Inflammatory macrophage (primary cell): Measurements from ENCODE around the gene TMBIM6.
"Not testable (repeated sequence)": the region's sequence is repeated elsewhere in the genome, so short reads cannot be mapped to it uniquely, and the experiment has no call there.

Experiments
- DNase-seq, 2 donors: peaks; one replicate each; pipeline ENCODE4 v3.0.0-alpha.2; 2020 to 2022

TMBIM6 gene

GRCh38 chr12:49777341-49777740 is 36.0 kb downstream of the TMBIM6 start:
- no peak for DNase-seq

- peak in 1 of 2 donors; percentile 14 for DNase-seq
Observed at GRCh38 chr12:49777800-49778748, 36.7 kb downstream of the TMBIM6 start.

GRCh38 chr12:49779581-49779980 is 38.2 kb downstream of the TMBIM6 start:
- DNase-seq: peak; percentile 28 to 32

- not testable (repeated sequence) for DNase-seq
Observed at GRCh38 chr12:49780914-49781313, 39.6 kb downstream of the TMBIM6 start.

- DNase-seq: peak; percentile 80 to 85
Observed at GRCh38 chr12:49783917-49784676, 42.7 kb downstream of the TMBIM6 start.

GRCh38 chr12:49784756-49785409 is 43.5 kb downstream of the TMBIM6 start:
- DNase-seq: no peak

GRCh38 chr12:49787672-49788071 is 46.3 kb downstream of the TMBIM6 start:
- no peak for DNase-seq

GRCh38 chr12:49789992-49790391 is 48.6 kb downstream of the TMBIM6 start:
- DNase-seq: no peak

GRCh38 chr12:49790741-49791555 is 49.6 kb downstream of the TMBIM6 start:
- DNase-seq: no peak

GRCh38 chr12:49791700-49792099 is 50.3 kb downstream of the TMBIM6 start:
- DNase-seq: no peak

- no peak for DNase-seq
Observed at GRCh38 chr12:49792181-49792970, 51.0 kb downstream of the TMBIM6 start.

GRCh38 chr12:49792976-49793580 is 51.7 kb downstream of the TMBIM6 start:
- no peak for DNase-seq

GRCh38 chr12:49793620-49794019 is 52.3 kb downstream of the TMBIM6 start:
- DNase-seq: no peak

GRCh38 chr12:49794021-49794420 is 52.7 kb downstream of the TMBIM6 start:
- DNase-seq: no peak

GRCh38 chr12:49794811-49795653 is 53.7 kb downstream of the TMBIM6 start:
- no peak for DNase-seq

- DNase-seq: no peak
Observed at GRCh38 chr12:49795654-49796105, 54.3 kb downstream of the TMBIM6 start.

GRCh38 chr12:49796155-49796554 is 54.8 kb downstream of the TMBIM6 start:
- DNase-seq: no peak

- no peak for DNase-seq
Observed at GRCh38 chr12:49796606-49797448, 55.5 kb downstream of the TMBIM6 start.

GRCh38 chr12:49797449-49797776 is 56.1 kb downstream of the TMBIM6 start:
- DNase-seq: peak; percentile 47 to 56
